Panc1 (cell line): ENCODE results near the gene NMT1. TPM values are rescaled to one million over a fixed set of nuclear protein-coding genes. Genes with fewer than 3 reads are reported as not detected.

Source experiments
- ATAC-seq: fragments of 200-7000 bp; cut with Tn5 transposase; 2 replicates; pipeline ENCODE4 v1.9.1; 2020; ENCODE audit warnings: mild to moderate bottlenecking, moderate library complexity
- BruUV-seq: library from RNA; stranded (reverse); fragments of 400-500 nt; replicated peaks from 2 replicates; lab custom pipeline; 2021; lab: Mats Ljungman, UMichigan
- CTCF ChIA-PET: fragments of 300-600 bp; sonication (Branson Sonifier 250); formaldehyde crosslinking; loops from one replicate; lab custom pipeline; 2022; ENCODE audit warnings: antibody characterized with exemption; lab: Charles Lee
- POLR2A ChIA-PET: fragments of 300-600 bp; sonication (Branson Sonifier 250); formaldehyde crosslinking; loops from one replicate; lab custom pipeline; 2022; ENCODE audit warnings: antibody characterized with exemption; lab: Charles Lee
- DNase-seq: peaks from one replicate; pipeline ENCODE4 v3.0.0-alpha.2; 2010; ENCODE audit warnings: low read depth, low spot score
- H3K27ac ChIP-seq: 2 replicates; pipeline ENCODE4 v1.5.1; 2011; ENCODE audit warnings: mild to moderate bottlenecking, low read length, inconsistent platforms
- H3K27me3 ChIP-seq: fragments of 200-500 bp; sonication (Bioruptor generic); 2 replicates; pipeline ENCODE4 v1.6.0; 2014; ENCODE audit warnings: low read length, inconsistent platforms; ENCODE audit not compliant: control insufficient read depth, insufficient read depth
- H3K36me3 ChIP-seq: fragments of 200-500 bp; sonication (Bioruptor generic); 2 replicates; pipeline ENCODE4 v1.5.1; 2014; ENCODE audit warnings: inconsistent platforms, mild to moderate bottlenecking, low read length, moderate library complexity; ENCODE audit not compliant: control insufficient read depth, insufficient read depth
- H3K4me1 ChIP-seq: 2 replicates; pipeline ENCODE4 v1.5.1; 2011; ENCODE audit warnings: inconsistent platforms, mild to moderate bottlenecking, low read length, moderate library complexity; ENCODE audit not compliant: control insufficient read depth, insufficient read depth
- H3K4me3 ChIP-seq, 2 experiments: 2 replicates each; pipeline ENCODE4 v1.5.1; 2011 to 2012; ENCODE audit warnings: low read depth in 2 of 2, low read length in 2 of 2, mild to moderate bottlenecking in 2 of 2, inconsistent platforms in 1 of 2, moderate library complexity in 1 of 2
- H3K9me3 ChIP-seq: fragments of 200-500 bp; sonication (Bioruptor generic); 2 replicates; pipeline ENCODE4 v1.5.1; 2014; ENCODE audit warnings: low read depth, mild to moderate bottlenecking, inconsistent platforms, low read length, moderate library complexity; ENCODE audit not compliant: control insufficient read depth, insufficient read depth
- POLR2AphosphoS5 ChIP-seq: IDR thresholded peaks from 2 replicates; pipeline ENCODE4 v1.6.1; 2012; ENCODE audit warnings: mild to moderate bottlenecking, low read depth, low read length, moderate library complexity
- SIN3A ChIP-seq: IDR thresholded peaks from 2 replicates; pipeline ENCODE4 v1.6.1; 2012; ENCODE audit warnings: low read depth, mild to moderate bottlenecking, low read length, moderate library complexity, borderline replicate concordance; ENCODE audit not compliant: insufficient read depth
- TCF7L2 ChIP-seq: IDR thresholded peaks from 2 replicates; pipeline ENCODE4 v1.6.1; 2011; ENCODE audit warnings: mild to moderate bottlenecking, low read depth, low read length, inconsistent platforms
- in situ Hi-C: cut with HindIII; loops from 2 replicates; pipeline ENCODE4 v1.10.0; 2016; ENCODE audit warnings: low sequenced_read_pairs, low pct_unique_long_range_greater_than_20kb
- intact Hi-C: fragments of 100-400 bp; cut with micrococcal nuclease; formaldehyde crosslinking; loops from one replicate; pipeline ENCODE4 v1.10.0; 2022; ENCODE audit not compliant: unreplicated experiment
- total RNA-seq: library from RNA; stranded (reverse); gene quantifications from one replicate; pipeline ENCODE4 v1.2.1, GENCODE V29; 2021; ENCODE audit not compliant: unreplicated experiment
- TF ChIP-seq, protein P1 (sequence below), 2 experiments: IDR thresholded peaks; 2 replicates each; pipeline ENCODE4 v1.6.1; 2011 to 2012; ENCODE audit warnings: low read depth in 2 of 2, control low read depth in 1 of 2, low read length in 1 of 2, mild to moderate bottlenecking in 1 of 2, moderate library complexity in 1 of 2; ENCODE audit not compliant: insufficient read depth in 1 of 2
- TF ChIP-seq, protein P2 (sequence below): fragments of 450-650 bp; IDR thresholded peaks from 2 replicates; pipeline ENCODE4 v1.5.1; 2017; ENCODE audit warnings: mild to moderate bottlenecking

Gene NMT1
- total RNA-seq, 1 experiment from 2014 or later: 105 TPM

- Histone ChIP-seq H3K4me3 (no peak overlapping the region), H3K4me1 (peaks cover 11% of the 10 kb centered on the region), H3K27ac (no peak overlapping the region), H3K9me3 (no peaks in the 10 kb centered on the region), H3K27me3 (no peaks in the 10 kb centered on the region), H3K36me3 (peaks cover 8% of the 10 kb centered on the region)
- POLR2A ChIA-PET: no interaction called here
- no peak for DNase-seq
- no peak for ATAC-seq
- intact Hi-C loops: no loop called here
- in situ Hi-C loops: no loop called here
- BruUV-seq: TSS peak; percentile 68
- CTCF ChIA-PET: no interaction called here
- TF ChIP-seq SIN3A (no peak), TCF7L2 (no peak), POLR2AphosphoS5 (no peak)
- TF ChIP-seq, protein P1, sequence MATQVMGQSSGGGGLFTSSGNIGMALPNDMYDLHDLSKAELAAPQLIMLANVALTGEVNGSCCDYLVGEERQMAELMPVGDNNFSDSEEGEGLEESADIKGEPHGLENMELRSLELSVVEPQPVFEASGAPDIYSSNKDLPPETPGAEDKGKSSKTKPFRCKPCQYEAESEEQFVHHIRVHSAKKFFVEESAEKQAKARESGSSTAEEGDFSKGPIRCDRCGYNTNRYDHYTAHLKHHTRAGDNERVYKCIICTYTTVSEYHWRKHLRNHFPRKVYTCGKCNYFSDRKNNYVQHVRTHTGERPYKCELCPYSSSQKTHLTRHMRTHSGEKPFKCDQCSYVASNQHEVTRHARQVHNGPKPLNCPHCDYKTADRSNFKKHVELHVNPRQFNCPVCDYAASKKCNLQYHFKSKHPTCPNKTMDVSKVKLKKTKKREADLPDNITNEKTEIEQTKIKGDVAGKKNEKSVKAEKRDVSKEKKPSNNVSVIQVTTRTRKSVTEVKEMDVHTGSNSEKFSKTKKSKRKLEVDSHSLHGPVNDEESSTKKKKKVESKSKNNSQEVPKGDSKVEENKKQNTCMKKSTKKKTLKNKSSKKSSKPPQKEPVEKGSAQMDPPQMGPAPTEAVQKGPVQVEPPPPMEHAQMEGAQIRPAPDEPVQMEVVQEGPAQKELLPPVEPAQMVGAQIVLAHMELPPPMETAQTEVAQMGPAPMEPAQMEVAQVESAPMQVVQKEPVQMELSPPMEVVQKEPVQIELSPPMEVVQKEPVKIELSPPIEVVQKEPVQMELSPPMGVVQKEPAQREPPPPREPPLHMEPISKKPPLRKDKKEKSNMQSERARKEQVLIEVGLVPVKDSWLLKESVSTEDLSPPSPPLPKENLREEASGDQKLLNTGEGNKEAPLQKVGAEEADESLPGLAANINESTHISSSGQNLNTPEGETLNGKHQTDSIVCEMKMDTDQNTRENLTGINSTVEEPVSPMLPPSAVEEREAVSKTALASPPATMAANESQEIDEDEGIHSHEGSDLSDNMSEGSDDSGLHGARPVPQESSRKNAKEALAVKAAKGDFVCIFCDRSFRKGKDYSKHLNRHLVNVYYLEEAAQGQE (IDR thresholded peaks at IDR 0.05; ENCODE audit: insufficient read depth in 1 of 2, low read depth in 2 of 2, low read length in 1 of 2): no peak
- TF ChIP-seq, protein P2, sequence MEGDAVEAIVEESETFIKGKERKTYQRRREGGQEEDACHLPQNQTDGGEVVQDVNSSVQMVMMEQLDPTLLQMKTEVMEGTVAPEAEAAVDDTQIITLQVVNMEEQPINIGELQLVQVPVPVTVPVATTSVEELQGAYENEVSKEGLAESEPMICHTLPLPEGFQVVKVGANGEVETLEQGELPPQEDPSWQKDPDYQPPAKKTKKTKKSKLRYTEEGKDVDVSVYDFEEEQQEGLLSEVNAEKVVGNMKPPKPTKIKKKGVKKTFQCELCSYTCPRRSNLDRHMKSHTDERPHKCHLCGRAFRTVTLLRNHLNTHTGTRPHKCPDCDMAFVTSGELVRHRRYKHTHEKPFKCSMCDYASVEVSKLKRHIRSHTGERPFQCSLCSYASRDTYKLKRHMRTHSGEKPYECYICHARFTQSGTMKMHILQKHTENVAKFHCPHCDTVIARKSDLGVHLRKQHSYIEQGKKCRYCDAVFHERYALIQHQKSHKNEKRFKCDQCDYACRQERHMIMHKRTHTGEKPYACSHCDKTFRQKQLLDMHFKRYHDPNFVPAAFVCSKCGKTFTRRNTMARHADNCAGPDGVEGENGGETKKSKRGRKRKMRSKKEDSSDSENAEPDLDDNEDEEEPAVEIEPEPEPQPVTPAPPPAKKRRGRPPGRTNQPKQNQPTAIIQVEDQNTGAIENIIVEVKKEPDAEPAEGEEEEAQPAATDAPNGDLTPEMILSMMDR: no peak
Measured at GRCh38 chr17:45088741-45089140, 27.6 kb downstream of the NMT1 start.

GRCh38 chr17:45090711-45091110 is 29.6 kb downstream of the NMT1 start:
- CTCF ChIA-PET: no interaction called here
- in situ Hi-C loops (no loop called here), intact Hi-C loops (no loop called here)
- no peaks in the 10 kb centered on the region for H3K27me3 ChIP-seq
- no peaks in the 10 kb centered on the region for H3K9me3 ChIP-seq
- ATAC-seq (no peak), DNase-seq (no peak)
- no TSS peak for BruUV-seq
- TF ChIP-seq SIN3A (no peak), POLR2AphosphoS5 (no peak), TCF7L2 (no peak)
- TF ChIP-seq, protein P2: no peak
- TF ChIP-seq, protein P1 (IDR thresholded peaks at IDR 0.05; ENCODE audit: insufficient read depth in 1 of 2, low read depth in 2 of 2, low read length in 1 of 2): no peak
- peaks cover 8% of the 10 kb centered on the region for H3K36me3 ChIP-seq
- no peak overlapping the region for H3K4me3 ChIP-seq
- POLR2A ChIA-PET: no interaction called here
- H3K4me1 ChIP-seq: peaks cover 11% of the 10 kb centered on the region
- no peak overlapping the region for H3K27ac ChIP-seq
